ENCODE data around the gene MBNL2. TPM values are rescaled to one million over a fixed set of nuclear protein-coding genes. Genes with fewer than 3 reads are reported as not detected.

The MBNL2 gene
- total RNA-seq, 3 donors from 2014 or later (not counting 1 experiment from before 2014, with no cell fraction given), result 30.9 to 38.3 (median 33.1) TPM

GRCh38 chr13:97335488-97336134 is 113.5 kb downstream of the MBNL2 start:
- no peak overlapping the region for H3K27ac ChIP-seq (ENCODE audit: low read length)
- Mint-ChIP-seq H3K4me3 (no peak overlapping the region), H3K27ac (no peak overlapping the region), H3K9me3 (no peaks in the 10 kb centered on the region), H3K36me3 (no peaks in the 10 kb centered on the region), H3K4me1 (peaks cover 6 to 15% of the 10 kb centered on the region in 2 donors), H3K27me3 (ENCODE audit: low read depth in 2 of 2) (no peaks in the 10 kb centered on the region)
- H3K27me3 ChIP-seq (ENCODE audit: control insufficient read depth, insufficient read depth, low read length), result no peaks in the 10 kb centered on the region
- no peak for TF ChIP-seq CTCF (IDR thresholded peaks at IDR 0.05)
- no peak for ATAC-seq
- intact Hi-C loops (cut with micrococcal nuclease), result no loop called here
- no peaks in the 10 kb centered on the region for H3K9me3 ChIP-seq (ENCODE audit: control insufficient read depth, insufficient read depth, low read length)
- no peak overlapping the region for H3K4me3 ChIP-seq (ENCODE audit: low read length)
- no peak for DNase-seq
- H3K36me3 ChIP-seq (ENCODE audit: control insufficient read depth, insufficient read depth, low read length), result peaks cover 14% of the 10 kb centered on the region
- WGBS (ENCODE audit: insufficient coverage), result 99% methylated on average over 4 of the region's 6 CpGs
- peaks cover 5% of the 10 kb centered on the region for H3K4me1 ChIP-seq (ENCODE audit: control insufficient read depth, insufficient read depth, low read length)

- Mint-ChIP-seq H3K4me1 (peaks cover 5 to 8% of the 10 kb centered on the region in 2 donors), H3K9me3 (no peaks in the 10 kb centered on the region), H3K36me3 (no peaks in the 10 kb centered on the region), H3K4me3 (no peak overlapping the region), H3K27ac (no peak overlapping the region), H3K27me3 (ENCODE audit: low read depth in 2 of 2) (no peaks in the 10 kb centered on the region)
- DNase-seq, result no peak
- Histone ChIP-seq H3K4me3 (ENCODE audit: low read length) (no peak overlapping the region), H3K9me3 (ENCODE audit: control insufficient read depth, insufficient read depth, low read length) (no peaks in the 10 kb centered on the region), H3K27me3 (ENCODE audit: control insufficient read depth, insufficient read depth, low read length) (no peaks in the 10 kb centered on the region), H3K27ac (ENCODE audit: low read length) (no peak overlapping the region), H3K36me3 (ENCODE audit: control insufficient read depth, insufficient read depth, low read length) (peaks cover 17% of the 10 kb centered on the region), H3K4me1 (ENCODE audit: control insufficient read depth, insufficient read depth, low read length) (peaks cover 5% of the 10 kb centered on the region)
- 95% methylated on average over 4 of the region's 4 CpGs for whole genome bisulfite sequencing (ENCODE audit: insufficient coverage)
- no peak for ATAC-seq
- intact Hi-C loops (cut with micrococcal nuclease), result no loop called here
- no peak for TF ChIP-seq CTCF (IDR thresholded peaks at IDR 0.05)
Observed at GRCh38 chr13:97337985-97338499, 115.9 kb downstream of the MBNL2 start.

GRCh38 chr13:97338571-97338970 is 116.4 kb downstream of the MBNL2 start:
- Mint-ChIP-seq H3K36me3 (no peaks in the 10 kb centered on the region), H3K27me3 (ENCODE audit: low read depth in 2 of 2) (no peaks in the 10 kb centered on the region), H3K4me3 (no peak overlapping the region), H3K9me3 (no peaks in the 10 kb centered on the region), H3K27ac (no peak overlapping the region), H3K4me1 (peaks cover 0 to 3% of the 10 kb centered on the region in 2 donors)
- Histone ChIP-seq H3K4me1 (ENCODE audit: control insufficient read depth, insufficient read depth, low read length) (peaks cover 5% of the 10 kb centered on the region), H3K27ac (ENCODE audit: low read length) (no peak overlapping the region), H3K4me3 (ENCODE audit: low read length) (no peak overlapping the region), H3K9me3 (ENCODE audit: control insufficient read depth, insufficient read depth, low read length) (no peaks in the 10 kb centered on the region), H3K36me3 (ENCODE audit: control insufficient read depth, insufficient read depth, low read length) (peaks cover 22% of the 10 kb centered on the region), H3K27me3 (ENCODE audit: control insufficient read depth, insufficient read depth, low read length) (no peaks in the 10 kb centered on the region)
- DNase-seq (no peak), ATAC-seq (no peak)
- 97% methylated on average over 16 of the region's 16 CpGs for WGBS (ENCODE audit: insufficient coverage)
- intact Hi-C loops (cut with micrococcal nuclease), result no loop called here
- TF ChIP-seq CTCF (IDR thresholded peaks at IDR 0.05), result no peak
